WERI-Rb-1 (cell line): ENCODE measurements around the gene AJM1.

Source experiments
- DNase-seq: peaks from one replicate; pipeline ENCODE4 v3.0.0-alpha.2; 2020
- H3K27ac ChIP-seq: fragments of 250-450 bp; sonication (Bioruptor Pico); 2 replicates; pipeline ENCODE4 v1.5.1; 2020; ENCODE audit warnings: mild to moderate bottlenecking, moderate library complexity
- H3K27me3 ChIP-seq: fragments of 250-450 bp; sonication (Bioruptor Pico); 2 replicates; pipeline ENCODE4 v1.5.1; 2021; ENCODE audit warnings: mild to moderate bottlenecking, low read depth, moderate library complexity; ENCODE audit not compliant: insufficient read depth, severe bottlenecking
- H3K36me3 ChIP-seq: fragments of 250-450 bp; sonication (Bioruptor Pico); 2 replicates; pipeline ENCODE4 v1.5.1; 2020; ENCODE audit warnings: mild to moderate bottlenecking, moderate library complexity
- H3K4me3 ChIP-seq: 2 replicates; pipeline ENCODE4 v1.5.1; 2011; ENCODE audit warnings: low read depth, mild to moderate bottlenecking, control low read depth, low read length
- H3K9me3 ChIP-seq: fragments of 250-450 bp; sonication (Bioruptor Pico); 2 replicates; pipeline ENCODE4 v1.5.1; 2021; ENCODE audit warnings: mild to moderate bottlenecking, moderate library complexity; ENCODE audit not compliant: severe bottlenecking
- TF ChIP-seq, protein P1 (sequence below): IDR thresholded peaks from 2 replicates; pipeline ENCODE4 v1.5.1; 2011; ENCODE audit warnings: low read depth, mild to moderate bottlenecking, control low read depth, inconsistent platforms, low read length

AJM1 gene

DNA sequence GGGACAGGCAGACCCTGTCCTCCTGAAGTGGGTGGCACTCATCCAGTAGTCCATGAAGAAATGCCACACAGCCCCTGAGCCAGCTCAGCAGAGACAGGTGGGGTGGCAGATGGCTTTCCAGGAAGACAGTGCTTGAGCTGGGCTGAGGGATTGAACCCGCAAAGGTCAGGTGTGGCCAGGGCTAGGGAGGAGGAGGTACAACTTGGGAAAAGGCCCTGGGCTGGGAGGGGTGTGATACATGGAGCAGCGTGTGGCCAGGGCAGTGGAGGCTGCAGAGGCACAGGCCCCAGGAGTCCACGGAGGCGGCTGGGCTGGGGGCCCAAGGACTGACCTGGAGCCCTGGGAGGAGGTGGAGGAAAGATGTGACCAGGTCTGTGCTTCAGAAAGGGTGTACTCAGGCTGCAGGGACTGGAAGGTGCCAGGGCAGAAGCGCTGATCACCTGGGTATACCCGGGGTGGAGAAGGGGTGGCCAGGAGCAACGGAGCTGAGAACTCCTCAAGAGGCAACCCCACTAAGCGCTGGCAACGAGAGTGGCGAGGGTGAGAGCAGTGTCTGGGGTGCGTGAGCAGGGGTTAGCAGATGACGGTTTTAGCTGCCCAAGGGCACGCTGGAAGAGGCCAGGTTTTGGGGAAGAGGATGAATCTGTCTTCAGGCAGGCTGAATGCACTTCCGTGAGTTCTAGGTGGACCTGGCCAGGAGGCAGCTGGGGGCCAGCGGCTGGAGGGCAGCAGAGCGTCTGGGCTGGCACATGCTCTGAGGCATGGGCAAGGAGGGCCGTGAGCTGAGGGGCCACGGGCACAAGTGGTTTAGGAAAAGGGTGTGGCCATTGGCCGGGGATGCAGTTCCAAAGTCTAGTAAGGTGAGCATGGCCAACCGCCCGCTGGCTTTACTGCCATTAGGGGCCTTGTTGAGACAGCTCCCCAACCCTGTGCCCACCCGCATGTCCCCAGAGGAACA, 38.4 kb upstream of the AJM1 start:
- peak overlapping the region; percentile 90 for H3K27ac ChIP-seq
- H3K27me3 ChIP-seq, result no peaks in the 10 kb centered on the region
- no peaks in the 10 kb centered on the region for H3K9me3 ChIP-seq
- H3K36me3 ChIP-seq, result peaks cover 39% of the 10 kb centered on the region
- TF ChIP-seq, protein P1, sequence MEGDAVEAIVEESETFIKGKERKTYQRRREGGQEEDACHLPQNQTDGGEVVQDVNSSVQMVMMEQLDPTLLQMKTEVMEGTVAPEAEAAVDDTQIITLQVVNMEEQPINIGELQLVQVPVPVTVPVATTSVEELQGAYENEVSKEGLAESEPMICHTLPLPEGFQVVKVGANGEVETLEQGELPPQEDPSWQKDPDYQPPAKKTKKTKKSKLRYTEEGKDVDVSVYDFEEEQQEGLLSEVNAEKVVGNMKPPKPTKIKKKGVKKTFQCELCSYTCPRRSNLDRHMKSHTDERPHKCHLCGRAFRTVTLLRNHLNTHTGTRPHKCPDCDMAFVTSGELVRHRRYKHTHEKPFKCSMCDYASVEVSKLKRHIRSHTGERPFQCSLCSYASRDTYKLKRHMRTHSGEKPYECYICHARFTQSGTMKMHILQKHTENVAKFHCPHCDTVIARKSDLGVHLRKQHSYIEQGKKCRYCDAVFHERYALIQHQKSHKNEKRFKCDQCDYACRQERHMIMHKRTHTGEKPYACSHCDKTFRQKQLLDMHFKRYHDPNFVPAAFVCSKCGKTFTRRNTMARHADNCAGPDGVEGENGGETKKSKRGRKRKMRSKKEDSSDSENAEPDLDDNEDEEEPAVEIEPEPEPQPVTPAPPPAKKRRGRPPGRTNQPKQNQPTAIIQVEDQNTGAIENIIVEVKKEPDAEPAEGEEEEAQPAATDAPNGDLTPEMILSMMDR, result no peak
- H3K4me3 ChIP-seq, result no peak overlapping the region
- DNase-seq, result peak; percentile 93

DNA sequence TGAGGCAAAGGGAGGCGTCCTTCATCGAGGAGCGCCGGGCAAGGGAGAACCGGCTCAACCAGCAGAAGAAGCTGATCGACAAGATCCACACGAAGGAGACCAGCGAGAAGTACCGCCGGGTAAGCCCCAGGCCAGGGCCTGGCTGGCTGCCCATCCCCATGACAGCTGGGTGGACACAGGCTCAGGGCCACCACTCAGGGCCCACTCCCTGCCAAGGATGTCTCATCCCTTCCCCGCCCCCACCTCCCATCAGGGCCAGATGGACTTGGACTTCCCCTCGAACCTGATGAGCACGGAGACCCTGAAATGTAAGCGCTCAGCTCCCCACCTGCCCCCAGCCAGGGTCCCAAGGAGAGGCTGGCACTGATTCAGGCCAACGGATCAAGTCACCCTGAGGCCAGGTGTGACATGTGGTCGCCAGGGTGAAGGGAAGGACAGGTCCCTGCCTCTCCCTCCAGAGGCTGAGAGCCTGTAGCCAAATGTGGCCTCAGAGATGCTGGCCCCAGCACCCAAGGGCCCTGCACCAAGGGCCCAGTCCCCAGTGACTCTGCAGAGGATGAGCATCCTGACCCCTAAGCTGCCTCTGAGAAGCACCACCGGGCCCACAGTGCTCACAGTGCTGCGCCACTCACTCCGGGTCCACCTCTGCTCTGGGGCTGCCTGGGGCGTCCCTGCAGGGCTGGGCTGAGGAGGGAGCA, 37.6 kb upstream of the AJM1 start:
- Histone ChIP-seq H3K4me3 (no peak overlapping the region), H3K27ac (peak overlapping the region; percentile 90), H3K27me3 (no peaks in the 10 kb centered on the region), H3K9me3 (no peaks in the 10 kb centered on the region), H3K36me3 (peaks cover 47% of the 10 kb centered on the region)
- DNase-seq, result peak; percentile 58
- TF ChIP-seq, protein P1, result no peak

DNA sequence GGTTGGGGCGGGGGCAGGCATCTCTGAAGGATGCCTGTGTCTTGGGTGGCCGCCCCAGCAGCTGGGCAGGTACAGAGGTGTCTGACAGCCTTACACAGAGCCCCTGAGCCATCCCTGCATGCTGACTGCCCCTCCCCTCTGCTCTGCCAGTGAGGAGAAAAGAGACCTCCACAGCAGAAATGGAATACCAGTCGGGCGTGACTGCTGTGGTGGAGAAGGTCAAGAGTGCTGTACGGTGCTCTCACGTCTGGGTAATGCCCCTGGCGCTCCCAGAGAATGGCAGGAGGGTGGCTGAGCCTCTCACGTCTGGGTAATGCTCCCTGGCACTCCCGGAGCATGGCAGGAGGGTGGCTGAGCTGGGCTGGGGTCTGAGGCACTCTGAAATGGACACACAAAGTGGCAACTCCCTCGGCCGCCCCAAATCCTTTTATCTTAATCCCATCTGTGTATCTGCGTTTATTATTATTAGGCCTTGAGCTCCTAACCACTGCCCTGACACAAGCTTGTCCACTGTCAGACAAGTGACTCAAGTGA, 37.0 kb upstream of the AJM1 start:
- TF ChIP-seq, protein P1, result no peak
- peak overlapping the region; percentile 90 for H3K27ac ChIP-seq
- DNase-seq, result no peak
- no peak overlapping the region for H3K4me3 ChIP-seq
- peaks cover 53% of the 10 kb centered on the region for H3K36me3 ChIP-seq
- H3K27me3 ChIP-seq, result no peaks in the 10 kb centered on the region
- no peaks in the 10 kb centered on the region for H3K9me3 ChIP-seq

GRCh38 chr9:136806067-136806466, 36.2 kb upstream of the AJM1 start:
- TF ChIP-seq, protein P1, result no peak
- no peaks in the 10 kb centered on the region for H3K9me3 ChIP-seq
- no peaks in the 10 kb centered on the region for H3K27me3 ChIP-seq
- no peak for DNase-seq
- H3K27ac ChIP-seq, result peak overlapping the region; percentile 90
- no peak overlapping the region for H3K4me3 ChIP-seq
- H3K36me3 ChIP-seq, result peaks cover 61% of the 10 kb centered on the region

DNA sequence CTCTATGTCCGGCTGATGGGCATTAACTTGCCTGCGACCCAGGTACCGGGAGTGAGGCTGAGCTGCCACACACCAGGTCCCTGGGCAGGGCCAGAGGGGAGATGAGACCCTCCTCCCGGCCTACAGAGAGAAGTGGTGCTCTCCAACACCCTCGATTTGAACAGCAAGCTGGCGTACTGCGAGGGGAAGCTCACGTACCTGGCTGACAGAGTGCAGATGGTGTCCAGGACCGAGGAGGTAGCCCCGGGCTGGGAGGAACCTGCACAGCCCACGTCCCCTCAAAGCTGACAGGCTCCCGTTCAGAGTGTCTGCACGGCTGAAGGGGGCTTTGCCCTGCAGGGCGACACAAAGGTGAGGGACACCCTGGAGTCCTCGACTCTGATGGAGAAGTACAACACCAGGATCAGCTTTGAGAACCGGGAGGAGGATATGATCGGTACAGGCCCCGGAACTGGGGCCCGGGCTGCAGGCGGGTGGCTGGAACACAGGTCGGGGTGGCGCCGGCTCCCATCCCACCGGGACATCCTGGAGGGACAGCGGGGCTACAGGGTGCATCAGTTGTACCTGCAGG, 35.6 kb upstream of the AJM1 start:
- peaks cover 68% of the 10 kb centered on the region for H3K36me3 ChIP-seq
- no peaks in the 10 kb centered on the region for H3K27me3 ChIP-seq
- H3K27ac ChIP-seq, result peak overlapping the region; percentile 99
- H3K4me3 ChIP-seq, result peak overlapping the region; percentile 61
- TF ChIP-seq, protein P1, result no peak
- no peaks in the 10 kb centered on the region for H3K9me3 ChIP-seq
- DNase-seq, result no peak
